ENCODE data around the gene CLEC16A. TPM values are rescaled to one million over a fixed set of nuclear protein-coding genes. Genes with fewer than 3 reads are reported as not detected.

CLEC16A gene
- total RNA-seq, 4 donors from 2014 or later = 7.6 to 65.6 (median 28.0) TPM

GRCh38 chr16:11165894-11166665 lies 221.7 kb downstream of the CLEC16A start:
- DNase-seq = no peak
- Histone ChIP-seq H3K9me3 (no peaks in the 10 kb centered on the region), H3K27me3 (no peaks in the 10 kb centered on the region), H3K36me3 (no peaks in the 10 kb centered on the region), H3K27ac (no peak overlapping the region), H3K4me3 (no peak overlapping the region), H3K4me1 (peaks cover 0 to 17% of the 10 kb centered on the region in 2 donors)
- intact Hi-C loops (cut with DNase I; ENCODE audit: low total_unique reads) = no loop called here
- TF ChIP-seq CTCF (IDR thresholded peaks at IDR 0.05) (no peak), POLR2A (IDR thresholded peaks at IDR 0.05) (no peak)

GRCh38 chr16:11167581-11167980 lies 223.2 kb downstream of the CLEC16A start:
- no peaks in the 10 kb centered on the region for H3K9me3 ChIP-seq
- no peak overlapping the region for H3K4me3 ChIP-seq
- no peak for TF ChIP-seq POLR2A (IDR thresholded peaks at IDR 0.05)
- TF ChIP-seq CTCF (IDR thresholded peaks at IDR 0.05) = no peak
- no peak for DNase-seq
- no peaks in the 10 kb centered on the region for H3K27me3 ChIP-seq
- intact Hi-C loops (cut with DNase I; ENCODE audit: low total_unique reads) = no loop called here
- H3K36me3 ChIP-seq = no peaks in the 10 kb centered on the region
- no peak overlapping the region for H3K27ac ChIP-seq
- H3K4me1 ChIP-seq = peaks cover 0 to 5% of the 10 kb centered on the region in 2 donors

- H3K4me1 ChIP-seq = no peaks in the 10 kb centered on the region
- H3K36me3 ChIP-seq = no peaks in the 10 kb centered on the region
- no peaks in the 10 kb centered on the region for H3K9me3 ChIP-seq
- H3K4me3 ChIP-seq = no peak overlapping the region
- intact Hi-C loops (cut with DNase I; ENCODE audit: low total_unique reads) = no loop called here
- DNase-seq = no peak
- H3K27me3 ChIP-seq = no peaks in the 10 kb centered on the region
- no peak overlapping the region for H3K27ac ChIP-seq
- TF ChIP-seq CTCF (IDR thresholded peaks at IDR 0.05) = no peak
- no peak for TF ChIP-seq POLR2A (IDR thresholded peaks at IDR 0.05)
Observed at GRCh38 chr16:11168386-11169051, 224.2 kb downstream of the CLEC16A start.

GRCh38 chr16:11169641-11170040 lies 225.3 kb downstream of the CLEC16A start:
- H3K4me1 ChIP-seq = no peaks in the 10 kb centered on the region
- no peak for DNase-seq
- H3K4me3 ChIP-seq = no peak overlapping the region
- no peaks in the 10 kb centered on the region for H3K27me3 ChIP-seq
- H3K27ac ChIP-seq = no peak overlapping the region
- intact Hi-C loops (cut with DNase I; ENCODE audit: low total_unique reads) = no loop called here
- TF ChIP-seq CTCF (IDR thresholded peaks at IDR 0.05) (no peak), POLR2A (IDR thresholded peaks at IDR 0.05) (no peak)
- H3K9me3 ChIP-seq = no peaks in the 10 kb centered on the region
- no peaks in the 10 kb centered on the region for H3K36me3 ChIP-seq

- H3K36me3 ChIP-seq = no peaks in the 10 kb centered on the region
- no peak overlapping the region for H3K4me3 ChIP-seq
- intact Hi-C loops (cut with DNase I; ENCODE audit: low total_unique reads) = no loop called here
- no peaks in the 10 kb centered on the region for H3K27me3 ChIP-seq
- DNase-seq = no peak
- no peaks in the 10 kb centered on the region for H3K4me1 ChIP-seq
- no peak overlapping the region for H3K27ac ChIP-seq
- TF ChIP-seq POLR2A (IDR thresholded peaks at IDR 0.05) = no peak
- TF ChIP-seq CTCF (IDR thresholded peaks at IDR 0.05) = no peak
- H3K9me3 ChIP-seq = no peaks in the 10 kb centered on the region
Observed at GRCh38 chr16:11170201-11170600, 225.8 kb downstream of the CLEC16A start.
